Smooth muscle cell (in vitro differentiated cells): ENCODE results near the gene SCARB1. TPM values are rescaled to one million over a fixed set of nuclear protein-coding genes. Genes with fewer than 3 reads are reported as not detected.
A peak's percentile ranks its signal among the peaks of the same experiment; 100 is the strongest.
"Not testable (repeated sequence)": the region's sequence is repeated elsewhere in the genome, so short reads cannot be mapped to it uniquely, and the experiment has no call there.

ENCODE experiments used
- DNase-seq: peaks from one replicate; lab custom pipeline; 2025; ENCODE audit not compliant: unreplicated experiment; lab: John Stamatoyannopoulos, UW
- H2AFZ ChIP-seq: fragments of 200-600 bp; sonication (generic); 2 replicates; pipeline ENCODE4 v1.6.0; 2016; ENCODE audit warnings: antibody characterized with exemption, low read depth, mild to moderate bottlenecking
- H3F3A ChIP-seq: fragments of 200-600 bp; sonication (generic); 2 replicates; pipeline ENCODE4 v1.6.0; 2017; ENCODE audit warnings: antibody characterized with exemption, low read depth
- H3K27ac ChIP-seq: fragments of 200-600 bp; sonication (generic); 2 replicates; pipeline ENCODE4 v1.5.1; 2016; ENCODE audit warnings: low read depth, mild to moderate bottlenecking
- H3K27me3 ChIP-seq: fragments of 200-600 bp; sonication (generic); 2 replicates; pipeline ENCODE4 v1.6.1; 2016; ENCODE audit warnings: low read depth, mild to moderate bottlenecking
- H3K36me3 ChIP-seq: fragments of 200-600 bp; sonication (generic); 2 replicates; pipeline ENCODE4 v1.5.1; 2016; ENCODE audit warnings: low read depth
- H3K4me1 ChIP-seq: fragments of 200-600 bp; sonication (generic); 2 replicates; pipeline ENCODE4 v1.5.1; 2016; ENCODE audit warnings: low read depth
- H3K4me2 ChIP-seq: fragments of 200-600 bp; sonication (generic); 2 replicates; pipeline ENCODE4 v1.6.0; 2016; ENCODE audit warnings: mild to moderate bottlenecking
- H3K4me3 ChIP-seq: fragments of 200-600 bp; sonication (generic); 2 replicates; pipeline ENCODE4 v1.5.1; 2016; ENCODE audit warnings: mild to moderate bottlenecking
- H3K79me2 ChIP-seq: fragments of 200-600 bp; sonication (generic); 2 replicates; pipeline ENCODE4 v1.6.0; 2016; ENCODE audit warnings: low read depth, mild to moderate bottlenecking
- H3K9ac ChIP-seq: fragments of 200-600 bp; sonication (generic); 2 replicates; pipeline ENCODE4 v1.6.0; 2016; ENCODE audit warnings: low read depth
- H3K9me3 ChIP-seq: fragments of 200-600 bp; sonication (generic); replicated peaks from 2 replicates; pipeline ENCODE4 v1.5.1; 2016; ENCODE audit warnings: low read depth
- H4K20me1 ChIP-seq: fragments of 200-600 bp; sonication (generic); 2 replicates; pipeline ENCODE4 v1.6.0; 2016; ENCODE audit warnings: low read depth
- CTCF ChIP-seq: fragments of 200-600 bp; sonication (generic); IDR thresholded peaks from 2 replicates; pipeline ENCODE4 v1.5.1; 2017; ENCODE audit warnings: borderline replicate concordance, mild to moderate bottlenecking, antibody characterized with exemption; ENCODE audit not compliant: insufficient read depth, poor library complexity, severe bottlenecking
- WGBS: methylation state at CpG from one replicate; pipeline ENCODE4 v1.1.7; 2016; ENCODE audit warnings: low lambda C conversion rate; 5-methylcytosine and 5-hydroxymethylcytosine counted together
- polyA plus RNA-seq: library from polyadenylated mRNA; unstranded; fragments of >200 nt; fragmentation: Nextera tagmentation; extraction: Ambion mirVana; gene quantifications from 2 replicates; pipeline ENCODE4 v1.2.1, GENCODE V29; 2016
- total RNA-seq: library from RNA; depleted of rRNA; stranded (reverse); fragments of >200 nt; gene quantifications from 2 replicates; pipeline ENCODE4 v1.2.3, GENCODE V29; 2014

Gene SCARB1
- 4.5 and 6.8 TPM in 2 replicates for total RNA-seq
- polyA plus RNA-seq = 10.1 and 16.9 TPM in 2 replicates

DNA sequence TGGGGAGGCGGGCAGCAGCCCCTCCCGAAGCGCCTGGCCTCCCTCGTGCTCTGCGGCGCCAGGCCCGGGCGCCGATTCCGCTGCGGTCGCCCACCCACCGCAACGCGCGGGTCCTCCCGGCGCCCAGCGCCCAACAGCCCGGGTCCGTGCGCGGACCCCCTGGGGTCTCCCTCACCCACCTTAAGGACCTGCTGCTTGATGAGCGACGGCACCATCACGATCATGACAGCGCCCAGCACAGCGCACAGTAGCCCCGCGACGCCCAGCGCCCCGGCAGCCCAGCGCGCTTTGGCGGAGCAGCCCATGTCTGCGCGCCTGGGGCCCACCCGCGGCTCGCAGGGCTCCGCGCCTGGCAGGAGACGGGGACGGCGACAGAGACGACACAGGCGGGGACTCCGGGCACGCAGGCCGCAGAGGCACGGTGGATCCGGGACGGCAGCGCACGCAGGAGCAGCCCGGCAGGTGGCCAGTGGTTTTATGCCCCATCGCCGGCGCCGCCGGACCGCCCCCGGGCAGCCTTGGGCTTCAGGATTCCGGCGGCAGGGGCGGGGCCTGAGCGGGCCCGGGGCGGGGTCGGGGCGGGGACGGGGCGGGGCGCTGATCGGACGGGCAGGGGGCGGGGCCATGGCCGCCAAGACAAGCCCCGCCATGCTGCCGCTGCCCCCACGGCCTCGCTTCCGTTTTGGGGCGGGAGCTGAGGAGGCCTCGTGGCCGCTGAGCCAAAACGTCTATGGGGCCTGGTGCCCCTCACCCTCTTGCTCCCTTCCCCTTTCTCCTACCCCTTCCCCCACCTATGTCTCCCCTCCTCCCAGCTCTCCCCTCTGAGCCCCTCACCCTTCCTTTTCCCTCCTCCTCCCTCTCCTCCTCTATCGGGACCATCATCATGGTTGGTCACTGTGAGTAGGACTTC is at the start of gene SCARB1:
TSS of gene SCARB1 (minus strand) at position 449 of the 910 bp plus-strand sequence. CDS start at position 305, 144 bp downstream.
- Histone ChIP-seq H3K4me2 (peak within 1 kb of the TSS; percentile 99), H3K4me1 (peaks cover 11% of the 10 kb centered on the region), H3K4me3 (peak within 1 kb of the TSS; percentile 79), H4K20me1 (no peaks in the 10 kb centered on the region), H3F3A (no peaks in the 10 kb centered on the region), H3K36me3 (no peaks in the 10 kb centered on the region), H3K79me2 (no peaks in the 10 kb centered on the region), H3K27ac (no peak within 1 kb of the TSS), H3K9me3 (no peaks in the 10 kb centered on the region), H3K9ac (peak within 1 kb of the TSS; percentile 42), H2AFZ (peak within 1 kb of the TSS; percentile 92), H3K27me3 (no peaks in the 10 kb centered on the region)
- 0% methylated on average over 67 of the region's 89 CpGs for WGBS
- TF ChIP-seq CTCF = no peak
- peak; percentile 67 for DNase-seq

DNA sequence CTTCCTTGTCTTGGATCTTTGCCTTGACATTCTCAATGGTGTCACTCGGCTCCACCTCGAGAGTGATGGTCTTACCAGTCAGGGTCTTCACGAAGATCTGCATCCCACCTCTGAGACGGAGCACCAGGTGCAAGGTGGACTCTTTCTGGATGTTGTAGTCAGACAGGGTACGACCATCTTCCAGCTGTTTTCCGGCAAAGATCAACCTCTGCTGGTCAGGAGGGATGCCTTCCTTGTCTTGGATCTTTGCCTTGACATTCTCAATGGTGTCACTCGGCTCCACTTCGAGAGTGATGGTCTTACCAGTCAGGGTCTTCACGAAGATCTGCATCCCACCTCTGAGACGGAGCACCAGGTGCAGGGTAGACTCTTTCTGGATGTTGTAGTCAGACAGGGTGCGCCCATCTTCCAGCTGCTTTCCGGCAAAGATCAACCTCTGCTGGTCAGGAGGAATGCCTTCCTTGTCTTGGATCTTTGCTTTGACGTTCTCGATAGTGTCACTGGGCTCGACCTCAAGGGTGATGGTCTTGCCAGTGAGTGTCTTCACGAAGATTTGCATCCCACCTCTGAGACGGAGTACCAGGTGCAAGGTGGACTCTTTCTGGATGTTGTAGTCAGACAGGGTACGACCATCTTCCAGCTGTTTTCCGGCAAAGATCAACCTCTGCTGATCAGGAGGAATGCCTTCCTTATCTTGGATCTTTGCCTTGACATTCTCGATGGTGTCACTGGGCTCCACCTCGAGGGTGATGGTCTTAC is 49.0 kb upstream of the SCARB1 start:
- Histone ChIP-seq H3K9ac (peak overlapping the region; percentile 100), H3F3A (peaks cover 51% of the 10 kb centered on the region), H3K27ac (peak overlapping the region; percentile 23), H3K79me2 (peaks cover 45% of the 10 kb centered on the region), H3K4me2 (peak overlapping the region; percentile 94), H3K4me3 (peak overlapping the region; percentile 95), H4K20me1 (peaks cover 63% of the 10 kb centered on the region), H3K4me1 (peaks cover 33% of the 10 kb centered on the region)
- H3K36me3 ChIP-seq, H3K9me3 ChIP-seq, H2AFZ ChIP-seq, DNase-seq, H3K27me3 ChIP-seq: not testable (repeated sequence)
- 84% methylated on average over 21 of the region's 21 CpGs for WGBS

GRCh38 chr12:124911521-124911920 is 47.9 kb upstream of the SCARB1 start:
- H4K20me1 ChIP-seq = peaks cover 71% of the 10 kb centered on the region

DNA sequence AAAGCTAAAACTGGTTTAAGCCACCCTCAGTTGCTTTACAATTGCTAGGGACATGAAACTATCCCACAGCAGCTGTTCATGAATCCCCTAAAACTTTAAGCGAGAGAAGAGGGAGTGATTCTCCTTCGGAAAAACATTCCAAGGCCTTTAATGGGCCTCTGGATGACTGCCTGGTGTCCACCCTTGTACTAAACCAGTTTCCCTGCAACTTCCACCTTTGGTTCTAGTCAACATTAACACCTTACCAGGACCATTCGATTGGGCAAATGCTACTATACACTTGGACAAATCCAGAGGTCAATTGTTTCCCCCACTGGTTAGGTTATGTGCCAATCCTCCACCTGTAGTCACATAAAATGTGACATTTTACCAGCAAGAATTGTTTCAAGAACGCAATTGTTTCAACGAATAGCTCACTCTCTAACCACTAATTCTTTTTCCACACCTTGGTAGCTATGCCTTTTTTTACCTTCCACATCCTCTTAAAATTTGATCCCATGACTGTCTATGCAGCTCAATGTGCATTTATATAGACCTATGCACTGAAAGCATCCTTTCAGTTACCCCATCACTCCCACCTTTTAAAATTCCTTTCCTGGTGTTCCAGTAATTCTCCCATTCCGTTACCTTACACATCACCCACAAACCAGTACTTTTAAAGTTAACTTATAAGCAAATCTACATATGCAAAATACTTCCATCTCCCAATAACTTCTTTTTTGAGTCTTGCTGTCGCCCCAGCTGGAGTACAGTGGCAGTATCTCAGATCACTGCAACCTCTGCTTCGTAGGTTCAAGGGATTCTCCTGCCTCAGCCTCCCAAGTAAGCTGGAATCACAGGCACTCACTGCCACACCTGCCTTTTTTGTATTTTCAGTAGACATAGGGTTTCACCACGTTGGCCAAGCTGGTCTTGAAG is 47.2 kb upstream of the SCARB1 start:
- Histone ChIP-seq H3K9ac (peak overlapping the region; percentile 17), H3K4me1 (peaks cover 20% of the 10 kb centered on the region), H3K9me3 (no peaks in the 10 kb centered on the region), H2AFZ (no peak overlapping the region), H4K20me1 (peaks cover 76% of the 10 kb centered on the region), H3K4me3 (peak overlapping the region; percentile 33), H3F3A (peaks cover 50% of the 10 kb centered on the region), H3K79me2 (peaks cover 45% of the 10 kb centered on the region), H3K27ac (peak overlapping the region; percentile 70), H3K4me2 (peak overlapping the region; percentile 82), H3K36me3 (no peaks in the 10 kb centered on the region), H3K27me3 (no peaks in the 10 kb centered on the region)
- TF ChIP-seq CTCF = no peak
- DNase-seq = no peak
- 81% methylated on average over 9 of the region's 9 CpGs for WGBS

More at GRCh38 chr12:124911521-124911920, 47.9 kb upstream of the SCARB1 start:
- Histone ChIP-seq H3K4me1 (peaks cover 27% of the 10 kb centered on the region), H3K4me3 (peak overlapping the region; percentile 33), H3K27ac (peak overlapping the region; percentile 70), H3F3A (peaks cover 51% of the 10 kb centered on the region), H3K9ac (peak overlapping the region; percentile 17), H3K4me2 (peak overlapping the region; percentile 82), H3K79me2 (peaks cover 45% of the 10 kb centered on the region)
- WGBS = 88% methylated on average over 6 of the region's 6 CpGs
- not testable (repeated sequence) for H3K9me3 ChIP-seq, H3K27me3 ChIP-seq, DNase-seq, H2AFZ ChIP-seq, H3K36me3 ChIP-seq
